Karpas-422 (cell line): ENCODE data around the gene SMAD3. TPM values are rescaled to one million over a fixed set of nuclear protein-coding genes. Genes with fewer than 3 reads are reported as not detected.

Experiments
- DNase-seq: peaks from one replicate; pipeline ENCODE4 v3.0.0-alpha.2; 2015
- H2AFZ ChIP-seq: fragments of 200-600 bp; sonication (generic); 2 replicates; pipeline ENCODE4 v1.6.1; 2014; ENCODE audit warnings: antibody characterized with exemption, low read length, mixed read lengths
- H3K27ac ChIP-seq: fragments of 200-600 bp; sonication (generic); 2 replicates; pipeline ENCODE4 v1.5.1; 2014; ENCODE audit warnings: mild to moderate bottlenecking, low read length, moderate library complexity
- H3K27me3 ChIP-seq: fragments of 200-600 bp; sonication (generic); 2 replicates; pipeline ENCODE4 v1.6.1; 2014; ENCODE audit warnings: low read length, mixed read lengths
- H3K36me3 ChIP-seq: fragments of 200-600 bp; sonication (generic); 2 replicates; pipeline ENCODE4 v1.6.1; 2014; ENCODE audit warnings: low read length, mixed read lengths; ENCODE audit not compliant: insufficient read depth
- H3K4me1 ChIP-seq: fragments of 200-600 bp; sonication (generic); 2 replicates; pipeline ENCODE4 v1.6.1; 2014; ENCODE audit warnings: mild to moderate bottlenecking, low read length, mixed read lengths
- H3K4me2 ChIP-seq: fragments of 200-600 bp; sonication (generic); 2 replicates; pipeline ENCODE4 v1.6.1; 2014; ENCODE audit warnings: low read length, low read depth, mild to moderate bottlenecking; ENCODE audit not compliant: poor library complexity, severe bottlenecking
- H3K4me3 ChIP-seq: fragments of 200-600 bp; sonication (generic); 2 replicates; pipeline ENCODE4 v1.5.1; 2014; ENCODE audit warnings: mild to moderate bottlenecking, antibody characterized with exemption, low read length, mixed read lengths
- H3K79me2 ChIP-seq: fragments of 200-600 bp; sonication (generic); 2 replicates; pipeline ENCODE4 v1.6.1; 2014; ENCODE audit warnings: mild to moderate bottlenecking, low read length, mixed read lengths
- H3K9ac ChIP-seq: fragments of 200-600 bp; sonication (generic); 2 replicates; pipeline ENCODE4 v1.6.0; 2014; ENCODE audit warnings: low read length
- H3K9me2 ChIP-seq: fragments of 200-600 bp; sonication (generic), shearing (Covaris generic); replicated peaks from 2 replicates; pipeline ENCODE4 v1.6.0; 2014; ENCODE audit warnings: mild to moderate bottlenecking, low read length, moderate library complexity; ENCODE audit not compliant: insufficient read depth
- H3K9me3 ChIP-seq: fragments of 300-700, 200-600 bp; sonication (generic); 2 replicates; pipeline ENCODE4 v1.6.1; 2014; ENCODE audit warnings: low read length, mixed read lengths
- H4K20me1 ChIP-seq: fragments of 200-600 bp; sonication (generic); 2 replicates; pipeline ENCODE4 v1.6.1; 2014; ENCODE audit warnings: mild to moderate bottlenecking, antibody characterized with exemption, low read length, low read depth; ENCODE audit not compliant: insufficient read depth
- total RNA-seq: library from RNA; depleted of rRNA; stranded (reverse); fragments of >200 nt; shearing (Covaris generic); gene quantifications from 2 replicates; pipeline ENCODE4 v1.2.3, GENCODE V29; 2014; ENCODE audit warnings: low replicate concordance

Gene SMAD3
- total RNA-seq, 1 experiment from 2014 or later: 27.7 TPM

- peaks cover 79% of the 10 kb centered on the region for H4K20me1 ChIP-seq
- no peaks in the 10 kb centered on the region for H3K9me2 ChIP-seq
- DNase-seq: no peak
- no peak overlapping the region for H3K9ac ChIP-seq
- H3K4me1 ChIP-seq: peaks cover 21% of the 10 kb centered on the region
- H3K4me3 ChIP-seq: no peak overlapping the region
- H3K4me2 ChIP-seq: no peak overlapping the region
- H3K27ac ChIP-seq: no peak overlapping the region
- H3K36me3 ChIP-seq: no peaks in the 10 kb centered on the region
- no peaks in the 10 kb centered on the region for H3K9me3 ChIP-seq
- no peak overlapping the region for H2AFZ ChIP-seq
- no peaks in the 10 kb centered on the region for H3K27me3 ChIP-seq
- H3K79me2 ChIP-seq: no peaks in the 10 kb centered on the region
Observed at GRCh38 chr15:67136802-67137201, 71.4 kb downstream of the SMAD3 start.

- Histone ChIP-seq H3K27ac (no peak overlapping the region), H3K79me2 (no peaks in the 10 kb centered on the region), H3K9me3 (no peaks in the 10 kb centered on the region), H3K9me2 (no peaks in the 10 kb centered on the region), H3K4me3 (no peak overlapping the region), H3K36me3 (no peaks in the 10 kb centered on the region), H3K27me3 (no peaks in the 10 kb centered on the region), H3K4me1 (peaks cover 21% of the 10 kb centered on the region), H3K4me2 (no peak overlapping the region), H3K9ac (no peak overlapping the region), H4K20me1 (peaks cover 83% of the 10 kb centered on the region), H2AFZ (no peak overlapping the region)
- no peak for DNase-seq
Observed at GRCh38 chr15:67137319-67137718, 71.9 kb downstream of the SMAD3 start.

GRCh38 chr15:67137951-67138848 is 72.8 kb downstream of the SMAD3 start:
- peaks cover 82% of the 10 kb centered on the region for H4K20me1 ChIP-seq
- H3K4me1 ChIP-seq: peaks cover 20% of the 10 kb centered on the region

GRCh38 chr15:67138891-67139855 is 73.8 kb downstream of the SMAD3 start:
- no peak overlapping the region for H3K9ac ChIP-seq
- H3K27ac ChIP-seq: no peak overlapping the region
- DNase-seq: no peak
- no peaks in the 10 kb centered on the region for H3K79me2 ChIP-seq
- H2AFZ ChIP-seq: no peak overlapping the region
- no peak overlapping the region for H3K4me2 ChIP-seq
- H3K9me2 ChIP-seq: no peaks in the 10 kb centered on the region
- no peaks in the 10 kb centered on the region for H3K36me3 ChIP-seq
- no peak overlapping the region for H3K4me3 ChIP-seq
- H3K4me1 ChIP-seq: peaks cover 11% of the 10 kb centered on the region
- no peaks in the 10 kb centered on the region for H3K27me3 ChIP-seq
- peaks cover 81% of the 10 kb centered on the region for H4K20me1 ChIP-seq
- H3K9me3 ChIP-seq: no peaks in the 10 kb centered on the region

More at GRCh38 chr15:67137951-67138848, 72.8 kb downstream of the SMAD3 start:
- Histone ChIP-seq H3K36me3 (no peaks in the 10 kb centered on the region), H3K9me3 (no peaks in the 10 kb centered on the region), H3K27ac (no peak overlapping the region), H2AFZ (no peak overlapping the region), H3K9ac (no peak overlapping the region), H3K27me3 (no peaks in the 10 kb centered on the region), H3K4me3 (no peak overlapping the region), H3K79me2 (no peaks in the 10 kb centered on the region), H3K4me2 (no peak overlapping the region), H3K9me2 (no peaks in the 10 kb centered on the region)
- DNase-seq: no peak

GRCh38 chr15:67140078-67140833 is 74.9 kb downstream of the SMAD3 start:
- Histone ChIP-seq H3K36me3 (no peaks in the 10 kb centered on the region), H3K9me2 (no peaks in the 10 kb centered on the region), H3K27ac (no peak overlapping the region), H3K9me3 (no peaks in the 10 kb centered on the region), H3K4me1 (no peaks in the 10 kb centered on the region), H3K27me3 (no peaks in the 10 kb centered on the region), H3K9ac (no peak overlapping the region), H3K79me2 (no peaks in the 10 kb centered on the region), H3K4me3 (no peak overlapping the region), H4K20me1 (peaks cover 82% of the 10 kb centered on the region), H2AFZ (no peak overlapping the region), H3K4me2 (no peak overlapping the region)
- DNase-seq: no peak

GRCh38 chr15:67142092-67142766 is 76.8 kb downstream of the SMAD3 start:
- Histone ChIP-seq H3K4me3 (no peak overlapping the region), H3K36me3 (no peaks in the 10 kb centered on the region), H2AFZ (no peak overlapping the region), H3K4me1 (no peaks in the 10 kb centered on the region), H3K4me2 (no peak overlapping the region), H3K9ac (no peak overlapping the region), H3K79me2 (no peaks in the 10 kb centered on the region), H3K27ac (no peak overlapping the region), H3K9me3 (no peaks in the 10 kb centered on the region), H3K9me2 (no peaks in the 10 kb centered on the region), H3K27me3 (no peaks in the 10 kb centered on the region), H4K20me1 (peaks cover 87% of the 10 kb centered on the region)
- no peak for DNase-seq

GRCh38 chr15:67142767-67143100 is 77.3 kb downstream of the SMAD3 start:
- no peak overlapping the region for H3K27ac ChIP-seq
- H3K27me3 ChIP-seq: no peaks in the 10 kb centered on the region
- H3K4me3 ChIP-seq: no peak overlapping the region
- no peak for DNase-seq
- no peak overlapping the region for H3K4me2 ChIP-seq
- H3K4me1 ChIP-seq: no peaks in the 10 kb centered on the region
- peaks cover 87% of the 10 kb centered on the region for H4K20me1 ChIP-seq
- no peak overlapping the region for H3K9ac ChIP-seq
- no peaks in the 10 kb centered on the region for H3K9me2 ChIP-seq
- H3K79me2 ChIP-seq: no peaks in the 10 kb centered on the region
- no peaks in the 10 kb centered on the region for H3K36me3 ChIP-seq
- H2AFZ ChIP-seq: no peak overlapping the region
- no peaks in the 10 kb centered on the region for H3K9me3 ChIP-seq
